K562 (cell line): ENCODE measurements around the gene FUT2. TPM values are rescaled to one million over a fixed set of nuclear protein-coding genes. Genes with fewer than 3 reads are reported as not detected.

Source experiments
- BRCA1 ChIP-seq, 2 experiments: fragments of 450-650 bp in 1 of 2; sonication (generic) in 1 of 2; formaldehyde crosslinking in 1 of 2; IDR thresholded peaks; 2 replicates each; pipeline versions ENCODE4 v1.5.0 to v1.6.1; 2017 to 2020; ENCODE audit warnings: mild to moderate bottlenecking in 1 of 2, missing genetic modification reagents in 1 of 2
- CCAR2 ChIP-seq: fragments of 200-400 bp; formaldehyde crosslinking; IDR thresholded peaks from 2 replicates; pipeline ENCODE4 v1.6.1; 2017; ENCODE audit warnings: mild to moderate bottlenecking, low read depth, low read length
- CEBPB ChIP-seq: fragments of 450-650 bp; IDR thresholded peaks from 2 replicates; pipeline ENCODE4 v1.6.1; 2016; ENCODE audit warnings: missing genetic modification characterization, missing compliant biosample characterization
- CREB1 ChIP-seq, 2 experiments: sonication (generic) in 1 of 2; formaldehyde crosslinking in 1 of 2; IDR thresholded peaks; 2 replicates each; pipeline versions ENCODE4 v1.6.1 to v1.8.0; 2012 to 2022; ENCODE audit warnings: inconsistent platforms in 1 of 2, mild to moderate bottlenecking in 1 of 2, missing genetic modification reagents in 1 of 2, moderate library complexity in 1 of 2
- FOXK1 ChIP-seq: sonication (generic); formaldehyde crosslinking; IDR thresholded peaks from 2 replicates; pipeline ENCODE4 v1.8.0; 2022; ENCODE audit warnings: missing genetic modification reagents, mild to moderate bottlenecking, borderline replicate concordance
- GABPB1 ChIP-seq: sonication (generic); formaldehyde crosslinking; IDR thresholded peaks from 2 replicates; pipeline ENCODE4 v1.8.0; 2022; ENCODE audit warnings: mild to moderate bottlenecking, missing genetic modification reagents
- HDAC1 ChIP-seq, 2 experiments: fragments of 450-650 bp; IDR thresholded peaks; 2 replicates each; pipeline ENCODE4 v1.6.1; 2016 to 2017; ENCODE audit warnings: inconsistent platforms in 1 of 2, mild to moderate bottlenecking in 1 of 2, moderate library complexity in 1 of 2
- HMG20B ChIP-seq: fragments of 250-450 bp; sonication (Bioruptor Pico); IDR thresholded peaks from 2 replicates; pipeline ENCODE4 v1.5.0; 2021; ENCODE audit warnings: mild to moderate bottlenecking
- KLF1 ChIP-seq: fragments of 450-650 bp; IDR thresholded peaks from 2 replicates; pipeline ENCODE4 v1.6.1; 2016; ENCODE audit warnings: missing genetic modification characterization, missing compliant biosample characterization
- MAZ ChIP-seq, 2 experiments: fragments of 450-650 bp in 1 of 2; sonication (generic) in 1 of 2; formaldehyde crosslinking; IDR thresholded peaks in 1 of 2; conservative IDR thresholded peaks in 1 of 2; 2 replicates each; pipeline versions ENCODE4 v1.4.0 to v1.5.0; 2020; ENCODE audit warnings: mild to moderate bottlenecking in 1 of 2, missing genetic modification reagents in 1 of 2
- NR3C1 ChIP-seq: sonication (generic); formaldehyde crosslinking; IDR thresholded peaks from 2 replicates; pipeline ENCODE4 v1.8.1; 2022; ENCODE audit warnings: missing genetic modification reagents
- SRSF3 ChIP-seq: fragments of 200-400 bp; formaldehyde crosslinking; IDR thresholded peaks from 2 replicates; pipeline ENCODE4 v1.6.1; 2016; ENCODE audit warnings: mild to moderate bottlenecking, low read length, moderate library complexity; ENCODE audit not compliant: insufficient read depth
- TBP ChIP-seq: optimal IDR thresholded peaks from 2 replicates; pipeline ENCODE3; 2011; ENCODE audit warnings: low read depth, low read length, improper control_type of control experiment
- TCF3 ChIP-seq: sonication (generic); formaldehyde crosslinking; IDR thresholded peaks from 2 replicates; pipeline ENCODE4 v1.4.0; 2020; ENCODE audit warnings: mild to moderate bottlenecking, missing genetic modification reagents
- ZNF140 ChIP-seq: fragments of 250-450 bp; sonication (Bioruptor Pico); IDR thresholded peaks from 2 replicates; pipeline ENCODE4 v1.8.0; 2021; ENCODE audit warnings: moderate library complexity, mild to moderate bottlenecking, inconsistent platforms
- ZNF146 ChIP-seq: IDR thresholded peaks from one replicate; pipeline ENCODE4 v1.6.1; 2018; ENCODE audit warnings: missing compliant biosample characterization; ENCODE audit not compliant: unreplicated experiment
- ZNF165 ChIP-seq: fragments of 250-450 bp; sonication (Bioruptor Pico); IDR thresholded peaks from 2 replicates; pipeline ENCODE4 v1.4.0; 2020; ENCODE audit warnings: borderline replicate concordance
- ZNF174 ChIP-seq: fragments of 250-450 bp; sonication (Bioruptor Pico); IDR thresholded peaks from 2 replicates; pipeline ENCODE4 v1.4.0; 2020; ENCODE audit warnings: mild to moderate bottlenecking
- ZNF197 ChIP-seq: fragments of 200-800 bp; sonication (Bioruptor generic); IDR thresholded peaks from 2 replicates; pipeline ENCODE4 v1.6.1; 2016; ENCODE audit warnings: low read depth, missing genetic modification characterization, missing compliant biosample characterization
- ZNF41 ChIP-seq: fragments of 250-450 bp; sonication (Bioruptor Pico); conservative IDR thresholded peaks from 2 replicates; pipeline ENCODE4 v1.4.0; 2020; ENCODE audit warnings: mild to moderate bottlenecking
- polyA plus RNA-seq, 8 experiments: library from polyadenylated mRNA; depleted of rRNA in 4 of 8; stranded (reverse) in 5 of 8; unstranded in 3 of 8; fragments of >200 nt; fragmentation: Nextera tagmentation in 2 of 8; fragmentation: Illumina TruSeq in 1 of 8; extraction: Ambion mirVana in 2 of 8; extraction: Trizol in 1 of 8; gene quantifications; 2 replicates each; pipeline versions ENCODE4 v1.2.1 to v1.2.3, GENCODE V29; 2011 to 2014; ENCODE audit warnings: inconsistent platforms in 1 of 8, missing spikeins in 1 of 8
- total RNA-seq, 7 experiments: library from RNA; depleted of rRNA in 6 of 7; stranded (reverse); fragments of >200 nt in 6 of 7; fragmentation: Illumina TruSeq in 2 of 7; extraction: Trizol in 2 of 7; gene quantifications; 2 replicates each; pipeline versions ENCODE4 v1.2.1 to v1.2.3, GENCODE V29; 2011 to 2021; ENCODE audit warnings: low replicate concordance in 1 of 7
- TF ChIP-seq, protein P1 (sequence below): fragments of 250-450 bp; sonication (Bioruptor Pico); IDR thresholded peaks from 2 replicates; pipeline ENCODE4 v1.8.0; 2022; ENCODE audit warnings: inconsistent platforms
- TF ChIP-seq, protein P2 (sequence below): fragments of 450-650 bp; IDR thresholded peaks from 2 replicates; pipeline ENCODE4 v1.7.1; 2018; ENCODE audit warnings: mild to moderate bottlenecking, low read depth; ENCODE audit not compliant: partially characterized antibody
- TF ChIP-seq, protein P3 (sequence below), 2 experiments: fragments of 450-650 bp in 1 of 2; sonication (generic) in 1 of 2; formaldehyde crosslinking in 1 of 2; IDR thresholded peaks in 1 of 2; conservative IDR thresholded peaks in 1 of 2; 2 replicates each; pipeline versions ENCODE4 v1.6.1 to v1.8.1; 2016 to 2023; ENCODE audit warnings: mild to moderate bottlenecking in 2 of 2, moderate library complexity in 2 of 2, inconsistent platforms in 1 of 2, missing genetic modification reagents in 1 of 2

FUT2 gene
- total and polyA plus RNA-seq, 9 of the 15 experiments (the other 6 are each of a cell fraction or from before 2014, with no cell fraction given): 0.03 to 0.04 TPM; not detected in 7

DNA sequence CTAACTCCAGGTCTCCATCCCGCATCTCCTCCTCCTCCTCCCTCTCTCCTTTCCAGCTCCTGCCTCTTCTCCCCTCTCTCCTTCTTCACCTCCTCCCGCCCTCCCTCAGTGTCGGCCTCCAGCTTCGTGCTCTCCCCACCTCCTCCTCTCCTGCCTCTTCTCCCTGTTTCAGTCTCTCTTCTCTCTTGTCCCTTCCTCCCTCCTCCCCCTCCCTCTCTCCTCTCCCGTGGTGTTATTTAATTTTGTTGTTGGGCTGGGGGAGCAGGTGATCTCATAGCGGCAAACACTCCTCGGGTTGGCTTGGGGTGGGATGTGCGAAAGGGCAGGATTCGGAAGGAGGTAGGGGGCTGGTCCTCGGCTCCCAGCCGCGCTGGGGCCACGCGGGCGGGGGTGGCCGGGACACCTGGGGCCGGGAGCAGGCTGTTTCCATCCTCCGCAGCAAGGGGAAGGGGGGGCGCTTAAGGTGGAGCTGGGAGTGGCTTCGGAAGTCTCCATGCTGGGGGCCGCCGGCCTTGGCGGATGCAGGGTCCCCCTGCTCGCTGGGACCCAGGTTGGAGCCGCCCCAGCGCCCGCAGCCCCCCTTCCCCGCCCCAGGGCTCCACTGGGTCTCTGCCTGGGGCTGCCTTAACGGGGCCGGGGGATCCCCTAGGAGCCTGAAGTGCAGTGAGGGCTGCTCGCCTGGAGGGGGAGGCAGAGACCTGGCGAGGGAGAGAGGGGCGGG, 49.6 kb upstream of the FUT2 start, which contains the start of gene CA11 (continued):
- TF ChIP-seq TCF3: no peak; the same call in 1 of the 2 replicates
- TF ChIP-seq CREB1 (IDR thresholded peaks at IDR 0.05): no peak
- TF ChIP-seq CREB1 (CRISPR knock-in tag; IDR thresholded peaks at IDR 0.05): no peak
- TF ChIP-seq ZNF197: no peak; the same call in 1 of the 2 replicates
- no peak for TF ChIP-seq ZNF174
- TF ChIP-seq GABPB1 (CRISPR knock-in tag): no peak; the same call in 1 of the 2 replicates
- no peak for TF ChIP-seq ZNF140
- no peak for TF ChIP-seq BRCA1 (IDR thresholded peaks at IDR 0.05)
- no peak for TF ChIP-seq BRCA1 (CRISPR knock-in tag; IDR thresholded peaks at IDR 0.05)
- peak; percentile 93 to 99 for TF ChIP-seq MAZ (CRISPR knock-in tag; conservative IDR thresholded peaks at IDR 0.05 in 1 of 2, IDR thresholded peaks at IDR 0.05 in 1 of 2)
- TF ChIP-seq, protein P1, sequence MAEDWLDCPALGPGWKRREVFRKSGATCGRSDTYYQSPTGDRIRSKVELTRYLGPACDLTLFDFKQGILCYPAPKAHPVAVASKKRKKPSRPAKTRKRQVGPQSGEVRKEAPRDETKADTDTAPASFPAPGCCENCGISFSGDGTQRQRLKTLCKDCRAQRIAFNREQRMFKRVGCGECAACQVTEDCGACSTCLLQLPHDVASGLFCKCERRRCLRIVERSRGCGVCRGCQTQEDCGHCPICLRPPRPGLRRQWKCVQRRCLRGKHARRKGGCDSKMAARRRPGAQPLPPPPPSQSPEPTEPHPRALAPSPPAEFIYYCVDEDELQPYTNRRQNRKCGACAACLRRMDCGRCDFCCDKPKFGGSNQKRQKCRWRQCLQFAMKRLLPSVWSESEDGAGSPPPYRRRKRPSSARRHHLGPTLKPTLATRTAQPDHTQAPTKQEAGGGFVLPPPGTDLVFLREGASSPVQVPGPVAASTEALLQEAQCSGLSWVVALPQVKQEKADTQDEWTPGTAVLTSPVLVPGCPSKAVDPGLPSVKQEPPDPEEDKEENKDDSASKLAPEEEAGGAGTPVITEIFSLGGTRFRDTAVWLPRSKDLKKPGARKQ (CRISPR knock-in tag): no peak
- no peak for TF ChIP-seq NR3C1
- no peak for TF ChIP-seq CCAR2
- TF ChIP-seq ZNF165 (CRISPR knock-in tag): no peak
- TF ChIP-seq ZNF146 (CRISPR knock-in tag): no peak
- TF ChIP-seq, protein P2, sequence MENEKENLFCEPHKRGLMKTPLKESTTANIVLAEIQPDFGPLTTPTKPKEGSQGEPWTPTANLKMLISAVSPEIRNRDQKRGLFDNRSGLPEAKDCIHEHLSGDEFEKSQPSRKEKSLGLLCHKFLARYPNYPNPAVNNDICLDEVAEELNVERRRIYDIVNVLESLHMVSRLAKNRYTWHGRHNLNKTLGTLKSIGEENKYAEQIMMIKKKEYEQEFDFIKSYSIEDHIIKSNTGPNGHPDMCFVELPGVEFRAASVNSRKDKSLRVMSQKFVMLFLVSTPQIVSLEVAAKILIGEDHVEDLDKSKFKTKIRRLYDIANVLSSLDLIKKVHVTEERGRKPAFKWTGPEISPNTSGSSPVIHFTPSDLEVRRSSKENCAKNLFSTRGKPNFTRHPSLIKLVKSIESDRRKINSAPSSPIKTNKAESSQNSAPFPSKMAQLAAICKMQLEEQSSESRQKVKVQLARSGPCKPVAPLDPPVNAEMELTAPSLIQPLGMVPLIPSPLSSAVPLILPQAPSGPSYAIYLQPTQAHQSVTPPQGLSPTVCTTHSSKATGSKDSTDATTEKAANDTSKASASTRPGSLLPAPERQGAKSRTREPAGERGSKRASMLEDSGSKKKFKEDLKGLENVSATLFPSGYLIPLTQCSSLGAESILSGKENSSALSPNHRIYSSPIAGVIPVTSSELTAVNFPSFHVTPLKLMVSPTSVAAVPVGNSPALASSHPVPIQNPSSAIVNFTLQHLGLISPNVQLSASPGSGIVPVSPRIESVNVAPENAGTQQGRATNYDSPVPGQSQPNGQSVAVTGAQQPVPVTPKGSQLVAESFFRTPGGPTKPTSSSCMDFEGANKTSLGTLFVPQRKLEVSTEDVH: no peak
- TF ChIP-seq ZNF41 (CRISPR knock-in tag): no peak
- TF ChIP-seq HMG20B (CRISPR knock-in tag): no peak
- TF ChIP-seq, protein P3, sequence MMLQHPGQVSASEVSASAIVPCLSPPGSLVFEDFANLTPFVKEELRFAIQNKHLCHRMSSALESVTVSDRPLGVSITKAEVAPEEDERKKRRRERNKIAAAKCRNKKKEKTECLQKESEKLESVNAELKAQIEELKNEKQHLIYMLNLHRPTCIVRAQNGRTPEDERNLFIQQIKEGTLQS (IDR thresholded peaks at IDR 0.05): peak; percentile 62
- TF ChIP-seq, protein P3 (CRISPR knock-in tag; conservative IDR thresholded peaks at IDR 0.05): no peak
- TF ChIP-seq CEBPB (tag): no peak
- no peak for TF ChIP-seq FOXK1 (CRISPR knock-in tag)
- no peak for TF ChIP-seq TBP
- peak; percentile 3 to 94; a peak in 2 of 4 replicates for TF ChIP-seq HDAC1 (IDR thresholded peaks at IDR 0.05)
- TF ChIP-seq KLF1 (tag): no peak
- no peak for TF ChIP-seq SRSF3
